Fibroblast of lung (primary cell): Measurements from ENCODE around the gene TIPIN.
"Not testable (repeated sequence)": the region's sequence is repeated elsewhere in the genome, so short reads cannot be mapped to it uniquely, and the experiment has no call there.

Experiments
- CTCF ChIP-seq, 2 donors: IDR thresholded peaks in 1 of 2; conservative IDR thresholded peaks in 1 of 2; 1 replicate in 1 of 2; 2 replicates in 1 of 2; pipeline ENCODE4 v1.5.1; 2011 to 2012; ENCODE audit warnings: low read length in 2 of 2, control low read depth in 1 of 2, inconsistent platforms in 1 of 2, low read depth in 1 of 2, mild to moderate bottlenecking in 1 of 2
- EZH2 ChIP-seq: IDR thresholded peaks from 2 replicates; pipeline ENCODE4 v1.5.1; 2012; ENCODE audit warnings: low read length, control low read depth, mild to moderate bottlenecking; ENCODE audit errors: missing control alignments

- TF ChIP-seq CTCF (conservative IDR thresholded peaks at IDR 0.05 in 1 of 2, IDR thresholded peaks at IDR 0.05 in 1 of 2; ENCODE audit: low read depth in 1 of 2, low read length in 2 of 2); EZH2: not testable (repeated sequence)
Observed at GRCh38 chr15:66361745-66362460, 5.4 kb upstream of the TIPIN start.
